Lung (tissue), 12 donors: ENCODE measurements around the gene TMEM240. TPM values are rescaled to one million over a fixed set of nuclear protein-coding genes. Genes with fewer than 3 reads are reported as not detected.

ENCODE experiments used
- ATAC-seq: fragments of 200-7000 bp; cut with Tn5 transposase; one replicate; pipeline ENCODE4 v1.9.1; 2020; ENCODE audit warnings: moderate number of reproducible peaks; ENCODE audit not compliant: insufficient read depth, low FRiP score
- DNase-seq, 3 donors: peaks; one replicate each; pipeline ENCODE4 v3.0.0-alpha.2; 2013 to 2017
- H3K27ac ChIP-seq, 2 donors: one replicate each; pipeline ENCODE4 v1.5.1; 2013; ENCODE audit warnings: mild to moderate bottlenecking in 2 of 2, moderate library complexity in 2 of 2, control low read depth in 1 of 2, inconsistent platforms in 1 of 2, low read depth in 1 of 2, low read length in 1 of 2
- H3K27me3 ChIP-seq, 3 donors: one replicate each; pipeline ENCODE4 v1.5.1; 2013; ENCODE audit warnings: low read length in 2 of 3; ENCODE audit not compliant: control insufficient read depth in 3 of 3, insufficient read depth in 3 of 3
- H3K36me3 ChIP-seq, 4 donors: one replicate each; pipeline ENCODE4 v1.5.1; 2013; ENCODE audit warnings: low read length in 4 of 4, mild to moderate bottlenecking in 1 of 4, moderate library complexity in 1 of 4; ENCODE audit not compliant: control insufficient read depth in 4 of 4, insufficient read depth in 4 of 4
- H3K4me1 ChIP-seq, 5 donors: one replicate each; pipeline ENCODE4 v1.5.1; 2013; ENCODE audit warnings: low read length in 5 of 5, mild to moderate bottlenecking in 2 of 5, moderate library complexity in 1 of 5; ENCODE audit not compliant: control insufficient read depth in 5 of 5, insufficient read depth in 5 of 5
- H3K4me3 ChIP-seq: one replicate; pipeline ENCODE4 v1.5.1; 2013; ENCODE audit warnings: mild to moderate bottlenecking, control low read depth, moderate library complexity
- H3K9ac ChIP-seq, 2 donors: one replicate each; pipeline ENCODE4 v1.5.1; 2013; ENCODE audit warnings: low read length in 2 of 2, control low read depth in 1 of 2; ENCODE audit not compliant: insufficient read depth in 1 of 2
- H3K9me3 ChIP-seq, 4 donors: one replicate each; pipeline ENCODE4 v1.5.1; 2013; ENCODE audit warnings: low read length in 3 of 4, mild to moderate bottlenecking in 1 of 4, moderate library complexity in 1 of 4; ENCODE audit not compliant: control insufficient read depth in 4 of 4, insufficient read depth in 3 of 4
- WGBS, 2 donors: extraction: QIAGEN DNeasy Blood & Tissue Kit; methylation state at CpG; one replicate each; pipeline ENCODE4 v1.1.7; 2013; 5-methylcytosine and 5-hydroxymethylcytosine counted together
- polyA plus RNA-seq, 2 donors: library from polyadenylated mRNA; stranded (reverse); fragments of 200-250 nt; gene quantifications; one replicate each; pipeline ENCODE4 v1.2.1, GENCODE V29; 2013
- total RNA-seq, 2 donors: library from RNA; depleted of rRNA in 1 of 2; stranded (reverse); fragments of >200 nt in 1 of 2; gene quantifications; one replicate each; pipeline ENCODE4 v1.2.1, GENCODE V29; 2014 to 2021
- TF ChIP-seq, protein P1 (sequence below): IDR thresholded peaks from 2 replicates; pipeline ENCODE4 v1.5.1; 2012; ENCODE audit warnings: mild to moderate bottlenecking; ENCODE audit errors: control extremely low read depth, extremely low read depth
- donor health status: control.
- donor health status: control.
- donor health status: Bipolar disorder and iron deficiency.
- donor health status: healthy.
- donor health status: DM: yes; HTN: yes; CAD: no.

The TMEM240 gene
- total and polyA plus RNA-seq, 4 donors = 2.3 to 4.2 (median 3.1) TPM

DNA sequence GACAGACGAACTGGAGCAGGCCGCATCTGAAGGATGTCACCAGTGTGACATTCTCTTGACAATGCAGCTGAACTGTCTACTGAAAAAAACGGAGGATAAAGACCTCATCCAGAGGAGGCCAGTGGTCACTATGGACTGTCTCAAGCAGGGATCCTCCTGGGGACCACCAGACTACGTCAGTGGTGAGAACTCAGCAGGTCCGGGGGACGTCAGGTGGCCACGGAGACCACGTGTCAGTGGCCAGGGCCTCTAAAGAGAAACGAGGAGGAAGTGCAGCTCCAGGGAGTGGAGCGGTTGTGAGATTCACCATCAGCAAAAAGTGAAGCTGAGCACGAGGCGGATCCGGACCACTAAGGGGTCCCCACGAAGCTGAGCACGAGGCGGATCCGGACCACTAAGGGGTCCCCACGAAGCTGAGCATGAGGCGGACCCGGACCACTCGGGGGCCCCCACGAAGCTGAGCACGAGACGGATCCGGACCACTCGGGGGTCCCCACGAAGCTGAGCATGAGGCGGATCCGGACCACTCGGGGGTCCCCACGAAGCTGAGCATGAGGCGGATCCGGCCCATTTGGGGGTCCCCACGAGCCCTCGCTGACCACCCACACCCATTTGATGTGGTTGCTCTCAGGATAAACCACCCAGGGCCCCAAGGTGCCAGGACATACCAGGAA, 13.5 kb upstream of the TMEM240 start:
- TF ChIP-seq, protein P1, sequence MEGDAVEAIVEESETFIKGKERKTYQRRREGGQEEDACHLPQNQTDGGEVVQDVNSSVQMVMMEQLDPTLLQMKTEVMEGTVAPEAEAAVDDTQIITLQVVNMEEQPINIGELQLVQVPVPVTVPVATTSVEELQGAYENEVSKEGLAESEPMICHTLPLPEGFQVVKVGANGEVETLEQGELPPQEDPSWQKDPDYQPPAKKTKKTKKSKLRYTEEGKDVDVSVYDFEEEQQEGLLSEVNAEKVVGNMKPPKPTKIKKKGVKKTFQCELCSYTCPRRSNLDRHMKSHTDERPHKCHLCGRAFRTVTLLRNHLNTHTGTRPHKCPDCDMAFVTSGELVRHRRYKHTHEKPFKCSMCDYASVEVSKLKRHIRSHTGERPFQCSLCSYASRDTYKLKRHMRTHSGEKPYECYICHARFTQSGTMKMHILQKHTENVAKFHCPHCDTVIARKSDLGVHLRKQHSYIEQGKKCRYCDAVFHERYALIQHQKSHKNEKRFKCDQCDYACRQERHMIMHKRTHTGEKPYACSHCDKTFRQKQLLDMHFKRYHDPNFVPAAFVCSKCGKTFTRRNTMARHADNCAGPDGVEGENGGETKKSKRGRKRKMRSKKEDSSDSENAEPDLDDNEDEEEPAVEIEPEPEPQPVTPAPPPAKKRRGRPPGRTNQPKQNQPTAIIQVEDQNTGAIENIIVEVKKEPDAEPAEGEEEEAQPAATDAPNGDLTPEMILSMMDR = no peak
- DNase-seq = no peak
- ATAC-seq = no peak
- H3K27me3 ChIP-seq = no peaks in the 10 kb centered on the region
- H3K4me3 ChIP-seq = no peak overlapping the region
- no peak overlapping the region for H3K27ac ChIP-seq
- 88% methylated on average over 35 of the region's 35 CpGs for WGBS, 2 donors
- peaks cover 0 to 4% (median 0%) of the 10 kb centered on the region in 4 donors for H3K36me3 ChIP-seq
- no peak overlapping the region for H3K9ac ChIP-seq
- no peaks in the 10 kb centered on the region for H3K9me3 ChIP-seq
- H3K4me1 ChIP-seq = peaks cover 0 to 6% (median 0%) of the 10 kb centered on the region in 5 donors

GRCh38 chr1:1552263-1552639, 11.8 kb upstream of the TMEM240 start:
- Histone ChIP-seq H3K9me3 (no peaks in the 10 kb centered on the region), H3K9ac (no peak overlapping the region), H3K27ac (no peak overlapping the region), H3K36me3 (peaks cover 0 to 6% (median 0%) of the 10 kb centered on the region in 4 donors), H3K4me3 (no peak overlapping the region), H3K27me3 (no peaks in the 10 kb centered on the region), H3K4me1 (peaks cover 0 to 6% (median 0%) of the 10 kb centered on the region in 5 donors)
- DNase-seq (no peak), ATAC-seq (no peak)
- TF ChIP-seq, protein P1 = no peak
- WGBS, 2 donors = 87 to 89% methylated on average over 10 of the region's 10 CpGs

- peaks cover 0 to 6% (median 0%) of the 10 kb centered on the region in 5 donors for H3K4me1 ChIP-seq
- TF ChIP-seq, protein P1 = no peak
- no peak for DNase-seq
- WGBS, 2 donors = 91 to 92% methylated on average over 33 of the region's 33 CpGs
- no peaks in the 10 kb centered on the region for H3K27me3 ChIP-seq
- no peak overlapping the region for H3K4me3 ChIP-seq
- no peaks in the 10 kb centered on the region for H3K9me3 ChIP-seq
- H3K9ac ChIP-seq = no peak overlapping the region
- H3K36me3 ChIP-seq = peaks cover 0 to 6% (median 0%) of the 10 kb centered on the region in 4 donors
- ATAC-seq = no peak
- H3K27ac ChIP-seq = no peak overlapping the region
Measured at GRCh38 chr1:1551524-1552262, 11.3 kb upstream of the TMEM240 start.
